Aorta (tissue), 5 donors: Measurements from ENCODE around the gene POLE. TPM values are rescaled to one million over a fixed set of nuclear protein-coding genes. Genes with fewer than 3 reads are reported as not detected.

Source experiments
- ATAC-seq: fragments of 200-7000 bp; cut with Tn5 transposase; one replicate; pipeline ENCODE4 v1.9.1; 2022; ENCODE audit warnings: moderate library complexity; ENCODE audit not compliant: low FRiP score
- DNase-seq, 2 donors: peaks; one replicate each; pipeline ENCODE4 v3.0.0-alpha.2; 2020
- H3K27ac ChIP-seq, 2 donors: one replicate each; pipeline ENCODE4 v1.5.1; 2013; ENCODE audit warnings: low read length in 2 of 2, mild to moderate bottlenecking in 2 of 2, moderate library complexity in 2 of 2, control low read depth in 1 of 2, inconsistent platforms in 1 of 2, low read depth in 1 of 2
- H3K27me3 ChIP-seq, 2 donors: one replicate each; pipeline ENCODE4 v1.6.1; 2013; ENCODE audit warnings: control low read depth in 1 of 2, low read length in 1 of 2, mild to moderate bottlenecking in 1 of 2, moderate library complexity in 1 of 2; ENCODE audit not compliant: insufficient read depth in 2 of 2, control insufficient read depth in 1 of 2
- H3K36me3 ChIP-seq, 2 donors: one replicate each; pipeline ENCODE4 v1.6.1; 2013; ENCODE audit warnings: control low read depth in 1 of 2, low read length in 1 of 2, mild to moderate bottlenecking in 1 of 2; ENCODE audit not compliant: insufficient read depth in 2 of 2, control insufficient read depth in 1 of 2
- H3K4me1 ChIP-seq, 2 donors: one replicate each; pipeline ENCODE4 v1.6.1; 2013; ENCODE audit warnings: low read length in 2 of 2, control low read depth in 1 of 2, mild to moderate bottlenecking in 1 of 2, moderate library complexity in 1 of 2; ENCODE audit not compliant: insufficient read depth in 2 of 2, control insufficient read depth in 1 of 2
- H3K4me3 ChIP-seq, 2 donors: one replicate each; pipeline ENCODE4 v1.5.1; 2013; ENCODE audit warnings: low read length in 2 of 2, control low read depth in 1 of 2, mild to moderate bottlenecking in 1 of 2
- H3K9me3 ChIP-seq: one replicate; pipeline ENCODE4 v1.6.1; 2013; ENCODE audit warnings: mild to moderate bottlenecking, low read length; ENCODE audit not compliant: control insufficient read depth
- WGBS, 2 donors: extraction: QIAGEN DNeasy Blood & Tissue Kit; methylation state at CpG; one replicate each; pipeline ENCODE4 v1.1.7; 2013; 5-methylcytosine and 5-hydroxymethylcytosine counted together
- intact Hi-C, 2 donors: fragments of 100-400 bp; cut with DNase I; formaldehyde crosslinking; loops; one replicate each; pipeline versions ENCODE4 v1.14.2 to v1.15.0; 2022
- polyA plus RNA-seq, 2 donors: library from polyadenylated mRNA; stranded (reverse); fragments of 200-250 nt; gene quantifications; one replicate each; pipeline ENCODE4 v1.2.3, GENCODE V29; 2013
- total RNA-seq, 2 donors: library from RNA; stranded (reverse); fragmentation: NEBNext Ultra II Directional; extraction: Animal tissue kit (Norgen Biotek cat#: 25700); gene quantifications; one replicate each; pipeline ENCODE4 v1.2.1, GENCODE V29; 2021
- donor health status: healthy with polysubstance abuse.
- donor health status: Bipolar disorder and iron deficiency.
- donor health status: DM: no; HTN: no; CAD: no.
- donor health status: DM: no; HTN: no; CAD: no.
- donor health status: DM: yes; HTN: yes; CAD: no.

The POLE gene
- total and polyA plus RNA-seq, 4 donors = 7.5 to 46.8 (median 37.2) TPM

DNA sequence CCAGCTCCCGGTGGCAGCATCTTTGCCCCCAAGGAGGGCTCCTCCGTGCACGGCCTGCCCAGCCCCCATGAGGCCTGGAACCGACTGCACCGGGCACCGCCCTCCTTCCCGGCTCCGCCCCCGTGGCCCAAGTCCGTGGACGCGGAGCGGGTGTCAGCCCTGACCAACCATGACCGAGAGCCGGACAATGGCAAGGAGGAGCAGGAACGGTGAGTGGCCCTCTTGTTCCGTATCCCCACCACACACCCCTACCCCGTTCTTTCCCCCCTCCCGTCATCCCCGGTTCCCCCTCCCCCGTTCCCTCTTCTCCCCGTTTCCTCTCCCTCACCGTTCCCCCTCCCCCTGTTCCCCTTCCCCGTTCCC, 105.1 kb downstream of the POLE start:
- no peak for DNase-seq
- H3K27ac ChIP-seq = no peak overlapping the region

GRCh38 chr12:132581348-132582057, 105.6 kb downstream of the POLE start:
- ATAC-seq (no peak), DNase-seq (no peak)
- no peaks in the 10 kb centered on the region for H3K27me3 ChIP-seq
- no peak overlapping the region for H3K27ac ChIP-seq
- WGBS, 2 donors = 73 to 87% methylated on average over 15 to 17 of the region's 17 CpGs
- no peaks in the 10 kb centered on the region for H3K36me3 ChIP-seq
- H3K4me3 ChIP-seq = no peak overlapping the region
- intact Hi-C loops = no loop called here
- H3K4me1 ChIP-seq = no peaks in the 10 kb centered on the region
- H3K9me3 ChIP-seq = no peaks in the 10 kb centered on the region

More for the DNA sequence above, 105.1 kb downstream of the POLE start:
- no peaks in the 10 kb centered on the region for H3K4me1 ChIP-seq
- intact Hi-C loops = no loop called here
- ATAC-seq = peak; percentile 69
- H3K4me3 ChIP-seq = no peak overlapping the region
- H3K36me3 ChIP-seq = no peaks in the 10 kb centered on the region
- WGBS, 2 donors = 71 to 74% methylated on average over 22 to 24 of the region's 24 CpGs
- no peaks in the 10 kb centered on the region for H3K27me3 ChIP-seq
- H3K9me3 ChIP-seq = no peaks in the 10 kb centered on the region

- intact Hi-C loops = no loop called here
- H3K36me3 ChIP-seq = no peaks in the 10 kb centered on the region
- DNase-seq (no peak), ATAC-seq (no peak)
- WGBS, 2 donors = 91 to 94% methylated on average over 12 of the region's 12 CpGs
- H3K9me3 ChIP-seq = no peaks in the 10 kb centered on the region
- H3K4me1 ChIP-seq = no peaks in the 10 kb centered on the region
- H3K27me3 ChIP-seq = no peaks in the 10 kb centered on the region
- H3K4me3 ChIP-seq = no peak overlapping the region
- H3K27ac ChIP-seq = no peak overlapping the region
Measured at GRCh38 chr12:132580701-132581292, 106.3 kb downstream of the POLE start.

DNA sequence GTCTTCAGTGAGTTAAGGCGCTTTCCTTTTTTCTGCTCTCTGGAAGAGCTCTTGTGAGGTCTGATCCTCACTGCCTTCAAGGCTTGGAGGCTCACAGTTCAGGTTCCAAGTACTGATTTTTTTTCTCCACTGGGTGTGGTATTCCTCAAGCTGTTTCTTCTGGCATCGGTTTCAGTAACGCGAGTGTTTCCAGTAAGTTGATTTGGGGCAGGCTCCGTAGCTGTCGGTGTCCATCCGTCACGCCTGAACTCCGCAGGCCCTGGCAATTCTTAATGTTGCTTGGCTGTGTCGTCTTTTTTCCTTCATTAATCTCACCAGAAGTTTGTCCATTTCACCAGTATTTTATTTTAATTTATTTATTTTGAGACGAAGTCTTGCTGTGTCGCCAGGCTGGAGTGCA, 107.4 kb downstream of the POLE start:
- ATAC-seq (no peak), DNase-seq (no peak)
- intact Hi-C loops = no loop called here
- 61 to 63% methylated on average over 12 of the region's 12 CpGs for WGBS, 2 donors
- Histone ChIP-seq H3K9me3 (no peaks in the 10 kb centered on the region), H3K27me3 (no peaks in the 10 kb centered on the region), H3K27ac (no peak overlapping the region), H3K36me3 (no peaks in the 10 kb centered on the region), H3K4me1 (no peaks in the 10 kb centered on the region), H3K4me3 (no peak overlapping the region)

DNA sequence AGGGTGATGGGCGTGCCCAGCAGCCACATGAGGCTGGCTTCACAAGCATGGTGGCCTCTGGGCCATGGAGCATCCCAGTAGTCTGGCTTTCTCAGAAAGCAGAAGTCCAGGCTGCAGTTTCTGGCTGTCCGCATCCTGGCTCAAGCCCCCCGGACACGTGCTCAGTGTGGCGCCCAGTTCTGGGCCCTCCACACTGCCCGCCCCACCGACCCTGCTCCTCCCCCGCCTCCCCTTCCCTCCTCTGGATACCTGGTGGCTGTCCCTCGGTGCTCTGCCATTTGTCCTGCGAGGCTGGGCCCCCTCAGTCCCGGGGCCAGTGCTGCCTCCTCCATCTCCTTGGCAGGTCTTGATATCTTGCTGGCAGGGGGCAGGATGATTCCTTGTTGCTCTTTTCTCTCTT, 108.3 kb downstream of the POLE start:
- intact Hi-C loops = no loop called here
- Histone ChIP-seq H3K4me3 (no peak overlapping the region), H3K27ac (no peak overlapping the region), H3K9me3 (no peaks in the 10 kb centered on the region), H3K27me3 (no peaks in the 10 kb centered on the region), H3K36me3 (peaks cover 0 to 4% of the 10 kb centered on the region in 2 donors), H3K4me1 (no peaks in the 10 kb centered on the region)
- DNase-seq = no peak
- 82 to 89% methylated on average over 11 of the region's 11 CpGs for WGBS, 2 donors
- no peak for ATAC-seq

DNA sequence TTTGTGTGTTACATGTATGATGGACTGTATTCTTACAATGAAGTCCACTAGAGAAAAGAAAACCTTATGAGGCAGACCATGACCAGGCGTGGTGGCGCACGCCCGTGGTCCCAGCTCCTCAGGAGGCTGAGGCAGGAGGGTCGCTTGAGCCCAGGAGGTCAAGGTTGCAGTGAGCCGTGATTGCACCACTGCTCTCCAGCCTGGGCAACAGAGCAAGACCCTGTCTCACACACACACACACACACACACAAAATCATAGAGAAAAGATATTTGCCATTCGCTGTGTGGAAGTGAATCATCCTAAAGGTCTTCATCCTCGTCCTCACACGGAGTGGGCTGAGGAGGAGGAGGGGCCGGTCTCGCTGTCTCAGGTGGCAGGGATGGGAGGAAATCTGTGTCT, 109.0 kb downstream of the POLE start:
- Histone ChIP-seq H3K27me3 (no peaks in the 10 kb centered on the region), H3K4me3 (no peak overlapping the region), H3K36me3 (peaks cover 0 to 4% of the 10 kb centered on the region in 2 donors), H3K27ac (no peak overlapping the region), H3K9me3 (no peaks in the 10 kb centered on the region), H3K4me1 (no peaks in the 10 kb centered on the region)
- intact Hi-C loops = no loop called here
- WGBS, 2 donors = 89 to 96% methylated on average over 11 of the region's 11 CpGs
- DNase-seq = no peak
- ATAC-seq = no peak

GRCh38 chr12:132577191-132577920, 109.8 kb downstream of the POLE start:
- Histone ChIP-seq H3K27me3 (no peaks in the 10 kb centered on the region), H3K36me3 (peaks cover 0 to 4% of the 10 kb centered on the region in 2 donors), H3K9me3 (no peaks in the 10 kb centered on the region), H3K27ac (no peak overlapping the region), H3K4me1 (no peaks in the 10 kb centered on the region), H3K4me3 (no peak overlapping the region)
- DNase-seq (no peak), ATAC-seq (no peak)
- intact Hi-C loops = no loop called here
- WGBS, 2 donors = 88% methylated on average over 22 of the region's 22 CpGs

DNA sequence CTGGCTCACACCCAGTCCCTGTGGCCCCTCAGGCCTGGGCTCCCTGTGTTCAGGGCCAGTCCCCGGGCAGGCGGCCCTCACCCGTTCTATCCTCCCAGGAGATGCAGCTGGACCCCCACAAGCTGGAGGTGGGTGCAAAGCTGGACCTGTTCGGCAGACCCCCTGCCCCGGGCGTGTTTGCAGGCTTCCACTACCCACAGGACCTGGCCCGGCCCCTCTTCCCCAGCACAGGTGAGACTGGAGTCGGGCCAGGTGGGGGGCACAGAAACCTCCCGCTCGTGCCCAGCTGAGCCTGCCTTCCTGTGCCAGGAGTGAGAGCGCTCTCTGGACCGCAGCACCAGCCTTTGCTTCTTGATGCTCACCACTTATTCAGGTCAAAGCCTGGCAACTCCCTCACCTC, 110.4 kb downstream of the POLE start:
- Histone ChIP-seq H3K9me3 (no peaks in the 10 kb centered on the region), H3K27me3 (no peaks in the 10 kb centered on the region), H3K4me1 (no peaks in the 10 kb centered on the region), H3K4me3 (no peak overlapping the region), H3K27ac (no peak overlapping the region), H3K36me3 (peaks cover 0 to 4% of the 10 kb centered on the region in 2 donors)
- 95 to 96% methylated on average over 12 of the region's 12 CpGs for WGBS, 2 donors
- intact Hi-C loops = no loop called here
- ATAC-seq (no peak), DNase-seq (no peak)

DNA sequence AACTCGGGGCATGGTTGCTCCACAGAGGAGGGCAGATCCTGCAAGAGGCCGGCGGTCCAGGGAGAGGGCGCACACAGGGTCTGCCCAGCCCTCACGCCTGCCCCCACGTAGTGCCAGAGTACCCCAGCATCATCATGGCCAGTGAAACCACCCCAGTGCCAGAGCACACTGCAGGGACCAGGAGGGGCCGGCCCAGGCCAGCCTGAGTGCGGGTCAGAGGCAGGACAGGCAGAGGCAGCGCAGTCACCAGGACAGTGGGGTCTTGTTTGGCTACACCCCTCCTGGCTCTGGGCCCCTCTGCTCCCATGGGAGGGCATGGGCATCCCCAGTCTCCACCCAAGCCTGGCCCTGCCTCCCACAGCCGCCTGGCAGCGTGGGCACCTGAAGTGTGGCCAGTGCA, 111.5 kb downstream of the POLE start:
- H3K36me3 ChIP-seq = peaks cover 0 to 4% of the 10 kb centered on the region in 2 donors

More for the DNA sequence above, 111.5 kb downstream of the POLE start:
- Histone ChIP-seq H3K4me3 (no peak overlapping the region), H3K27me3 (no peaks in the 10 kb centered on the region), H3K27ac (no peak overlapping the region), H3K9me3 (no peaks in the 10 kb centered on the region), H3K4me1 (no peaks in the 10 kb centered on the region)
- intact Hi-C loops = no loop called here
- WGBS, 2 donors = 95 to 96% methylated on average over 11 of the region's 11 CpGs
- DNase-seq = no peak
- ATAC-seq = no peak
